ENCODE data around the gene CDH13. TPM values are rescaled to one million over a fixed set of nuclear protein-coding genes. Genes with fewer than 3 reads are reported as not detected.

CDH13 gene
- total RNA-seq, 2 experiments from 2014 or later: not detected

DNA sequence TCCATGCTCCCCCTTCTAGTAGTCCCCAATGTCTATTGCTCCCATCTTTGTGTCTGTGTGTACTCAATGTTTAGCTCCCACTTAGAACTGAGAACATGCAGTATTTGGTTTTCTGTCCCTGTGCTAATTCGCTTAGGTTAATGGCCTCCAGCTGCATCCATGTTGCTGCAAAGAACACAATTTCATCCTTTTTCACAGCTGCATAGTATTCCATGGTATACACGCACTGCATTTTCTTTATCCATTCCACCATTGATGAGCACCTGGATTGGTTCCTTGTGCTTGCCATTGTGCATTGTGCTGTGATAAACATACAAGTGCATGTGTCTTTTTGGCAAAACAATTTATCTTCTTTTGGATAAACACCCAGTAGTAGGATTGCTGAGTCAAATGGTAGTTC, 1104.0 kb downstream of the CDH13 start:
- Mint-ChIP-seq H3K36me3 (no peaks in the 10 kb centered on the region), H3K4me1 (peaks cover 2% of the 10 kb centered on the region), H3K4me3 (no peak overlapping the region), H3K27me3 (peaks cover 8% of the 10 kb centered on the region), H3K9me3 (peaks cover 16% of the 10 kb centered on the region), H3K27ac (no peak overlapping the region)
- DNase-seq: no peak

DNA sequence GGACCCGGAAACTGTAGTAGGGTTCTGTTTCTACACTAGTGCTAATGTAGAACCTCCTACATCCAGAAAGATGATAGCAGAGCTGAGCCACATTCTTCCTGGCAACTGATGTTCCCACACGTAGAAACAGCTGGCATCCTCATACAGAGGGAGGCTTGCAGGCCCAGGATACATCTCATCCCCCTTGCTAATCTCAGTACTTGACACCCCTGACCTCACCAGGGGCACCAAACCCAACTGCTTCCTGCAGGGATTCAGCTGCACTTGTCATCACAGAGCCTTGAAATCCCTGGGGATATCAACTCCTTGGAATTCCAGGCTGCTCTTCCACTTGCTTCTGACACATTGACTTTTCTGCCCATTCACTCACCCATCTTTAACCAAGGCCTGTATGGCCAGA, 1105.8 kb downstream of the CDH13 start:
- Mint-ChIP-seq H3K36me3 (no peaks in the 10 kb centered on the region), H3K27ac (no peak overlapping the region), H3K4me1 (no peaks in the 10 kb centered on the region), H3K27me3 (peaks cover 7% of the 10 kb centered on the region), H3K4me3 (no peak overlapping the region), H3K9me3 (peaks cover 19% of the 10 kb centered on the region)
- no peak for DNase-seq

- peaks cover 19% of the 10 kb centered on the region for H3K9me3 Mint-ChIP-seq
- H3K4me3 Mint-ChIP-seq: no peak overlapping the region
- no peaks in the 10 kb centered on the region for H3K4me1 Mint-ChIP-seq
- no peaks in the 10 kb centered on the region for H3K36me3 Mint-ChIP-seq
- H3K27ac Mint-ChIP-seq: no peak overlapping the region
- peaks cover 7% of the 10 kb centered on the region for H3K27me3 Mint-ChIP-seq
- no peak for DNase-seq
These were observed 1106.5 kb downstream of the CDH13 start for GRCh38 chr16:83733301-83733700.

GRCh38 chr16:83734136-83734535, 1107.4 kb downstream of the CDH13 start:
- H3K4me1 Mint-ChIP-seq: no peaks in the 10 kb centered on the region
- H3K9me3 Mint-ChIP-seq: peaks cover 19% of the 10 kb centered on the region
- no peak overlapping the region for H3K4me3 Mint-ChIP-seq
- H3K27ac Mint-ChIP-seq: no peak overlapping the region
- DNase-seq: no peak
- H3K36me3 Mint-ChIP-seq: no peaks in the 10 kb centered on the region
- H3K27me3 Mint-ChIP-seq: peaks cover 7% of the 10 kb centered on the region

- Mint-ChIP-seq H3K9me3 (peaks cover 14% of the 10 kb centered on the region), H3K27me3 (peaks cover 4% of the 10 kb centered on the region), H3K36me3 (no peaks in the 10 kb centered on the region), H3K27ac (no peak overlapping the region), H3K4me1 (no peaks in the 10 kb centered on the region), H3K4me3 (no peak overlapping the region)
- no peak for DNase-seq
These were observed 1111.1 kb downstream of the CDH13 start for GRCh38 chr16:83737729-83738354.

- Mint-ChIP-seq H3K36me3 (no peaks in the 10 kb centered on the region), H3K27me3 (peaks cover 4% of the 10 kb centered on the region), H3K4me3 (no peak overlapping the region), H3K9me3 (peaks cover 13% of the 10 kb centered on the region), H3K4me1 (no peaks in the 10 kb centered on the region), H3K27ac (no peak overlapping the region)
- DNase-seq: no peak
These were observed 1112.2 kb downstream of the CDH13 start for GRCh38 chr16:83738923-83739503.

- Mint-ChIP-seq H3K4me1 (no peaks in the 10 kb centered on the region), H3K9me3 (no peaks in the 10 kb centered on the region), H3K36me3 (no peaks in the 10 kb centered on the region), H3K4me3 (no peak overlapping the region), H3K27ac (no peak overlapping the region), H3K27me3 (no peaks in the 10 kb centered on the region)
- no peak for DNase-seq
These were observed 1115.5 kb downstream of the CDH13 start for GRCh38 chr16:83742124-83742899.

- H3K4me3 Mint-ChIP-seq: no peak overlapping the region
- no peaks in the 10 kb centered on the region for H3K9me3 Mint-ChIP-seq
- H3K4me1 Mint-ChIP-seq: no peaks in the 10 kb centered on the region
- no peak overlapping the region for H3K27ac Mint-ChIP-seq
- no peaks in the 10 kb centered on the region for H3K36me3 Mint-ChIP-seq
- DNase-seq: no peak
- no peaks in the 10 kb centered on the region for H3K27me3 Mint-ChIP-seq
These were observed 1116.5 kb downstream of the CDH13 start for GRCh38 chr16:83743241-83743640.

DNA sequence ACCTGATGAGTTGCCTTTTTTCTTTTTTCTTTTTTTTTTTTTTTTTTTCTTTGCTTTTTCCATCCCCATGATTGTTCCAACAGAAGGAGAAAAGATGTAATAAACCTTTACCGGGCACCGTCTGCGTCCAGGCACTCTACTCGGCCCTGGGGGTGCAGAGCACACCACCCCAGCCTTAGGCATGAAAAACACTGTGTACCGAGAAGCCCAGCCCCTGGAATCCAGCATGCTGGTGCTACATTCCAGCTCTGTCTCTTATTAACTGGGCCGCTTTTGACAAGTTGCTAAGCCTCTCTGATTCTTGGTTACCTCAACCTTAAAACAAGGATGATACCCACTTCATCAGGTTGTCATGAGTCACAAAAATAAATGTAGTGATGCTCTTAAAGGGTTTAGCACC, 1117.0 kb downstream of the CDH13 start:
- H3K4me1 Mint-ChIP-seq: no peaks in the 10 kb centered on the region
- DNase-seq: no peak
- H3K9me3 Mint-ChIP-seq: no peaks in the 10 kb centered on the region
- H3K27ac Mint-ChIP-seq: no peak overlapping the region
- no peaks in the 10 kb centered on the region for H3K36me3 Mint-ChIP-seq
- peaks cover 4% of the 10 kb centered on the region for H3K27me3 Mint-ChIP-seq
- no peak overlapping the region for H3K4me3 Mint-ChIP-seq

DNA sequence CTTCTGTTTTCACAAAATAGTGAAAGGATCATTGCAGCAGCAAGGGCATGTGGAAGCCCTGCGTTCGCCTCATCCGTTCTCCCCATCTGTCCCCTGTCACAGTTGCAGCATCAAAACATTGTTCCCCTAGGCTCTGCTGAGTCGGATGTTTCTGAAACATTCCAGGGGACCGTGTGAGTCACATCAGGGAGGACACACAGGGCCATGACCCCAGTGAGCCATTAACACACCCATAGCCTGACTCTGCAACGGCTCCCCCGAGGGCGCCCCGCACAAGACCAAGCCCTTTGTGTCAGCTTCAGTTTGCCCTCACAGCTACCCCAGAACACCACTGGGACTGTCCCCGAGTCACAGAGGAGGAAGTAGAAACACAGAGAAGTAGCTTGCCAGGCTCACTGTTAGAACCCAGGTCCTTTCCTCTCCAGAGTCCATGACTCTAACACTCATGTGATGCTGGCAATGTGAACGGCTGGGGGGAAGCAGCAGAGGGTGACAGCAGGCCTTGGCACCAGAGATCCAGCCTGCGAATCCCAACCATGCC, 1117.7 kb downstream of the CDH13 start:
- Mint-ChIP-seq H3K4me3 (no peak overlapping the region), H3K27ac (no peak overlapping the region), H3K36me3 (no peaks in the 10 kb centered on the region), H3K4me1 (no peaks in the 10 kb centered on the region), H3K9me3 (no peaks in the 10 kb centered on the region), H3K27me3 (peaks cover 8% of the 10 kb centered on the region)
- no peak for DNase-seq

DNA sequence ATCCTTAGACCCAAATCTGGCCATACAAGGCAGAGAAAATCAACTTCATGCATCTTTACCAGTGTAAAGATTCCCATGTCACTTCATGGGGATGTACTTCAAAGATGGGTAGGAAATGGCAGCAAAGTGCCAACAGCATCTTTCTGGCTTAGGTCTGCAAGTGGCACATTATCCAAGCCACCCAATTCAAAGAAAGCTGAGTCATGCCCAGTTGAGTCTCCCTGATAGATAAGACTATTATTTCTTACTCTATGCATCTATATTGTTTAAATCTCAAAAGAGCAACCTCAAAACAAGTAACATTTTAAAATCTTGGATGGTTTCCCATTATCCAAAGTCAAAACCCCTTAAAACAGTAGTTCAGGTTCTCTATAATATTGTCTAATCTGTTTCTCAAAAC, 1119.8 kb downstream of the CDH13 start:
- H3K4me3 Mint-ChIP-seq: no peak overlapping the region
- no peak overlapping the region for H3K27ac Mint-ChIP-seq
- H3K4me1 Mint-ChIP-seq: no peaks in the 10 kb centered on the region
- no peak for DNase-seq
- no peaks in the 10 kb centered on the region for H3K9me3 Mint-ChIP-seq
- peaks cover 18% of the 10 kb centered on the region for H3K27me3 Mint-ChIP-seq
- no peaks in the 10 kb centered on the region for H3K36me3 Mint-ChIP-seq

DNA sequence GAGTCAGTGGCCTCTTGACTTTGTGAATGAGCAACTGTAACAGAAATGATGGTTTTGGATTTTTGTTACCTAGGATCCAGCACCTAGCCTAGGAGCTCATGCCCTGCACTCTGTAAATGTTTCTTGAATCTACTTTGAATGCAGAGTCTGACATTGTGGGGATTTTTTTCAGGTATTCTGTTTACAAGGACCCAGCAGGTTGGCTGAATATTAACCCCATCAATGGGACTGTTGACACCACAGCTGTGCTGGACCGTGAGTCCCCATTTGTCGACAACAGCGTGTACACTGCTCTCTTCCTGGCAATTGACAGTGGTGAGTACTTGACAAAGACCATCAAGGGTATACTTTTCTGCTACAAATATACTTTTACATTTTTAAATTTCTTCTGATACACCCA, 1121.2 kb downstream of the CDH13 start:
- no peak for DNase-seq
- Mint-ChIP-seq H3K36me3 (no peaks in the 10 kb centered on the region), H3K27ac (no peak overlapping the region), H3K27me3 (peaks cover 21% of the 10 kb centered on the region), H3K9me3 (no peaks in the 10 kb centered on the region), H3K4me1 (no peaks in the 10 kb centered on the region), H3K4me3 (no peak overlapping the region)

DNA sequence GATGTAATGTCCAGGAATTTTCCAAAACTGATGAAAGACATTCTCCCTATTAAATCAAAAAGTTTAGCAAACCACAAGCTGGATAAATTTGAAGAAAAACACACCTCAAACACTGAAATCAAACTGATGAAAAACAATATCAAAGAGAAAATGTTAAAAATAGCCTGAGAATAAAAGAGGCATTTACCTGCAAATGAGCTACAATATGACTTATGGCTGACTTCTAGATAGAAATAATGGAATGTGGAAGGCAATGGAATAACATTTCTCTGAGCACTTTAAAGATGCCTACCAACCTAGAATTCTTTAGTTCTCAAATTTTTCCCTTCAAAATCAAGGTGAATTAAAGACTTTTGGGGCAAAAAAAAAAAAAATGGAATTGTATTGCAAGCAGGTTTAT, 1128.6 kb downstream of the CDH13 start:
- Mint-ChIP-seq H3K4me1 (no peaks in the 10 kb centered on the region), H3K36me3 (peaks cover 1% of the 10 kb centered on the region), H3K4me3 (no peak overlapping the region), H3K27ac (no peak overlapping the region), H3K9me3 (peaks cover 7% of the 10 kb centered on the region), H3K27me3 (peaks cover 35% of the 10 kb centered on the region)
- DNase-seq: no peak

- Mint-ChIP-seq H3K27ac (no peak overlapping the region), H3K36me3 (no peaks in the 10 kb centered on the region), H3K27me3 (peaks cover 7% of the 10 kb centered on the region), H3K4me1 (no peaks in the 10 kb centered on the region), H3K4me3 (no peak overlapping the region), H3K9me3 (no peaks in the 10 kb centered on the region)
- no peak for DNase-seq
These were observed 1135.6 kb downstream of the CDH13 start for GRCh38 chr16:83762141-83762991.

DNA sequence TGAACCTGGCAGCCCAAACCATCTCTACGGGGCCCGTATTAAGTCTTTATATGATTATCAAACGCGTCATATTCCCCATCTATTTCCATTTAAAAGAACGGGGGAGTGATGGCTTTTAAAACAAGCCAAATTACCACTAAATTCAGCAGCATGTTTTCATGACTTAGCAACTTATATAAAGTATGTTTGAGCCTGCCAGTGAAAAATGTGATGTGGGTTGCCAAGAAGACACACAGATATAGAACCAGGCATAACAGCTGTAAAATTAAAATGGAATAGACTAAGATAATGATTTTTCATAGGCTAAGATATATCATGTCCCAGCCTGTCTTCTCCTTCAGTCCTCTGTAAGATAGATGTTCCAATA, 1136.2 kb downstream of the CDH13 start:
- Mint-ChIP-seq H3K9me3 (no peaks in the 10 kb centered on the region), H3K27me3 (peaks cover 4% of the 10 kb centered on the region), H3K4me1 (no peaks in the 10 kb centered on the region), H3K4me3 (no peak overlapping the region), H3K36me3 (no peaks in the 10 kb centered on the region), H3K27ac (no peak overlapping the region)
- DNase-seq: no peak

Data from activated naive CD8-positive, alpha-beta T cell treated with anti-CD3 and anti-CD28 coated beads for 36 hours (primary cell).